Liver (tissue), 9 donors: Measurements from ENCODE around the gene ABHD2. TPM values are rescaled to one million over a fixed set of nuclear protein-coding genes. Genes with fewer than 3 reads are reported as not detected.

Experiments used
- DNase-seq: peaks from one replicate; pipeline ENCODE4 v3.0.0-alpha.2; 2017; ENCODE audit warnings: low spot score
- H3K27ac ChIP-seq, 2 donors: one replicate each; pipeline ENCODE4 v1.7.0; 2013; ENCODE audit warnings: inconsistent platforms in 2 of 2, low read length in 2 of 2, control low read depth in 1 of 2, low read depth in 1 of 2, mild to moderate bottlenecking in 1 of 2
- H3K27me3 ChIP-seq, 4 donors: one replicate each; pipeline versions ENCODE4 v1.6.1 to v1.7.0; 2013; ENCODE audit warnings: low read length in 3 of 4, inconsistent platforms in 1 of 4, mild to moderate bottlenecking in 1 of 4, moderate library complexity in 1 of 4; ENCODE audit not compliant: control insufficient read depth in 4 of 4, insufficient read depth in 4 of 4
- H3K36me3 ChIP-seq, 4 donors: one replicate each; pipeline versions ENCODE4 v1.6.1 to v1.7.0; 2013; ENCODE audit warnings: low read length in 3 of 4, mild to moderate bottlenecking in 3 of 4, low read depth in 1 of 4, moderate library complexity in 1 of 4; ENCODE audit not compliant: control insufficient read depth in 4 of 4, insufficient read depth in 3 of 4
- H3K4me1 ChIP-seq, 4 donors: one replicate each; pipeline versions ENCODE4 v1.6.1 to v1.7.0; 2013; ENCODE audit warnings: low read length in 3 of 4, mild to moderate bottlenecking in 3 of 4, moderate library complexity in 1 of 4; ENCODE audit not compliant: control insufficient read depth in 4 of 4, insufficient read depth in 4 of 4
- H3K4me3 ChIP-seq, 3 donors: one replicate each; pipeline versions ENCODE4 v1.6.1 to v1.7.0; 2013; ENCODE audit warnings: low read length in 3 of 3, control low read depth in 1 of 3, low read depth in 1 of 3, mild to moderate bottlenecking in 1 of 3
- H3K9ac ChIP-seq, 2 donors: one replicate each; pipeline ENCODE4 v1.7.0; 2013; ENCODE audit warnings: low read length in 2 of 2, mild to moderate bottlenecking in 2 of 2, moderate library complexity in 2 of 2, control low read depth in 1 of 2, low read depth in 1 of 2
- H3K9me3 ChIP-seq, 4 donors: one replicate each; pipeline versions ENCODE4 v1.6.1 to v1.7.0; 2013; ENCODE audit warnings: low read length in 3 of 4; ENCODE audit not compliant: control insufficient read depth in 4 of 4
- EGR1 ChIP-seq, 2 donors: IDR thresholded peaks; 2 replicates each; pipeline ENCODE4 v1.6.1; 2016 to 2018; ENCODE audit warnings: antibody characterized with exemption in 2 of 2, low read depth in 2 of 2
- FOXA1 ChIP-seq: IDR thresholded peaks from 2 replicates; pipeline ENCODE4 v1.6.1; 2016; ENCODE audit warnings: antibody characterized with exemption
- HNF4A ChIP-seq, 2 donors: conservative IDR thresholded peaks; 2 replicates each; pipeline ENCODE4 v1.6.1; 2016; ENCODE audit warnings: antibody characterized with exemption in 2 of 2, mild to moderate bottlenecking in 2 of 2
- HNF4G ChIP-seq: IDR thresholded peaks from 2 replicates; pipeline ENCODE4 v1.6.1; 2016; ENCODE audit warnings: antibody characterized with exemption
- JUND ChIP-seq, 2 donors: IDR thresholded peaks; 2 replicates each; pipeline ENCODE4 v1.6.1; 2016; ENCODE audit warnings: antibody characterized with exemption in 2 of 2
- RAD21 ChIP-seq, 2 donors: IDR thresholded peaks; 2 replicates each; pipeline ENCODE4 v1.6.1; 2016; ENCODE audit warnings: antibody characterized with exemption in 2 of 2, mild to moderate bottlenecking in 2 of 2
- RXRA ChIP-seq, 2 donors: IDR thresholded peaks; 2 replicates each; pipeline ENCODE4 v1.6.1; 2017 to 2018; ENCODE audit warnings: antibody characterized with exemption in 2 of 2, mild to moderate bottlenecking in 1 of 2
- SP1 ChIP-seq: IDR thresholded peaks from 2 replicates; pipeline ENCODE4 v1.6.1; 2018; ENCODE audit warnings: antibody characterized with exemption, mild to moderate bottlenecking
- TAF1 ChIP-seq: conservative IDR thresholded peaks from 2 replicates; pipeline ENCODE4 v1.6.1; 2016; ENCODE audit warnings: antibody characterized with exemption, mild to moderate bottlenecking
- YY1 ChIP-seq: IDR thresholded peaks from 2 replicates; pipeline ENCODE4 v1.6.1; 2016; ENCODE audit warnings: antibody characterized with exemption, mild to moderate bottlenecking
- WGBS: extraction: QIAGEN DNeasy Blood & Tissue Kit; methylation state at CpG from one replicate; pipeline ENCODE4 v1.1.7; 2013; 5-methylcytosine and 5-hydroxymethylcytosine counted together
- polyA plus RNA-seq, 2 donors: library from polyadenylated mRNA; stranded (reverse) in 1 of 2; unstranded in 1 of 2; fragments of 200-250 nt in 1 of 2; fragments of >200 nt in 1 of 2; fragmentation: Nextera tagmentation in 1 of 2; extraction: Ambion mirVana in 1 of 2; gene quantifications; one replicate each; pipeline versions ENCODE4 v1.2.1 to v1.2.3, GENCODE V29; 2013 to 2015
- total RNA-seq, 2 donors: library from RNA; depleted of rRNA; stranded (reverse); fragments of >200 nt; gene quantifications; one replicate each; pipeline ENCODE4 v1.2.3, GENCODE V29; 2014
- TF ChIP-seq, protein P1 (sequence below): IDR thresholded peaks from 2 replicates; pipeline ENCODE4 v1.6.1; 2016; ENCODE audit warnings: antibody characterized with exemption
- TF ChIP-seq, protein P2 (sequence below): fragments of 150-350 bp; IDR thresholded peaks from 2 replicates; pipeline ENCODE4 v1.5.1; 2017; ENCODE audit warnings: improper control_type of control experiment, low read depth, low read length; ENCODE audit not compliant: missing input control
- TF ChIP-seq, protein P3 (sequence below): IDR thresholded peaks from 2 replicates; pipeline ENCODE4 v1.6.1; 2016; ENCODE audit warnings: antibody characterized with exemption
- donor health status: healthy.
- donor health status: healthy.
- donor health status: healthy.
- donor health status: healthy.
- donor health status: healthy.

The ABHD2 gene
- total and polyA plus RNA-seq, 4 donors, result 34.6 to 663 (median 65.1) TPM

DNA sequence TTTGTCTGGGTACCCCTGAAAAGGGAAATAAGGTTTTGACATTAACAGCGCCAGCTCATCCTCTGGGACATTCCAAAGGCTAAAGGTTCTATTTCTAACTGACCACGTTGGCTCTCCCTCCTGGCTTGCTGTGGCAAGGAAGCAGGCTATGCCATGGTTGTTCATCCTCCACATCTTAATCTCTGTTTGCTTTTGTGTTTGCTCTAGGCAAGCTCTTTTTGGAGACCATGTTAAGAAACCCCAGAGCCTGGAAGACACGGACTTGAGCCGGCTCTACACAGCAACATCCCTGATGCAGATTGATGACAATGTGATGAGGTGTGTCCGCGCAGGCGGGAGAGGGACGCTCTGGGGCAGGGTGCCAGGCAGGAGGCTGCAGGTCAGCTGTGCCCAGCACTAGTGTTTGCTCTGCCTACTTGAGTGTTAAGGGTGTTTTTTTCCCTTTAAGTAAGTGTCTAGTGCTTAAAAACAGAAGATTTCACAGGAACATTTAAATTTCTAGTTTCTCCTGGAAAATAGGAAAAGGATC, 99.8 kb downstream of the ABHD2 start (continued):
- TF ChIP-seq, protein P1, sequence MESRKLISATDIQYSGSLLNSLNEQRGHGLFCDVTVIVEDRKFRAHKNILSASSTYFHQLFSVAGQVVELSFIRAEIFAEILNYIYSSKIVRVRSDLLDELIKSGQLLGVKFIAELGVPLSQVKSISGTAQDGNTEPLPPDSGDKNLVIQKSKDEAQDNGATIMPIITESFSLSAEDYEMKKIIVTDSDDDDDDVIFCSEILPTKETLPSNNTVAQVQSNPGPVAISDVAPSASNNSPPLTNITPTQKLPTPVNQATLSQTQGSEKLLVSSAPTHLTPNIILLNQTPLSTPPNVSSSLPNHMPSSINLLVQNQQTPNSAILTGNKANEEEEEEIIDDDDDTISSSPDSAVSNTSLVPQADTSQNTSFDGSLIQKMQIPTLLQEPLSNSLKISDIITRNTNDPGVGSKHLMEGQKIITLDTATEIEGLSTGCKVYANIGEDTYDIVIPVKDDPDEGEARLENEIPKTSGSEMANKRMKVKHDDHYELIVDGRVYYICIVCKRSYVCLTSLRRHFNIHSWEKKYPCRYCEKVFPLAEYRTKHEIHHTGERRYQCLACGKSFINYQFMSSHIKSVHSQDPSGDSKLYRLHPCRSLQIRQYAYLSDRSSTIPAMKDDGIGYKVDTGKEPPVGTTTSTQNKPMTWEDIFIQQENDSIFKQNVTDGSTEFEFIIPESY, result no peak
- no peak for TF ChIP-seq RAD21 (IDR thresholded peaks at IDR 0.05)
- no peak for TF ChIP-seq EGR1 (IDR thresholded peaks at IDR 0.05; ENCODE audit: low read depth in 2 of 2)
- TF ChIP-seq HNF4A (conservative IDR thresholded peaks at IDR 0.05), result peak; percentile 52 to 59
- no peak for TF ChIP-seq TAF1
- peak; percentile 12 for TF ChIP-seq SP1
- TF ChIP-seq, protein P2, sequence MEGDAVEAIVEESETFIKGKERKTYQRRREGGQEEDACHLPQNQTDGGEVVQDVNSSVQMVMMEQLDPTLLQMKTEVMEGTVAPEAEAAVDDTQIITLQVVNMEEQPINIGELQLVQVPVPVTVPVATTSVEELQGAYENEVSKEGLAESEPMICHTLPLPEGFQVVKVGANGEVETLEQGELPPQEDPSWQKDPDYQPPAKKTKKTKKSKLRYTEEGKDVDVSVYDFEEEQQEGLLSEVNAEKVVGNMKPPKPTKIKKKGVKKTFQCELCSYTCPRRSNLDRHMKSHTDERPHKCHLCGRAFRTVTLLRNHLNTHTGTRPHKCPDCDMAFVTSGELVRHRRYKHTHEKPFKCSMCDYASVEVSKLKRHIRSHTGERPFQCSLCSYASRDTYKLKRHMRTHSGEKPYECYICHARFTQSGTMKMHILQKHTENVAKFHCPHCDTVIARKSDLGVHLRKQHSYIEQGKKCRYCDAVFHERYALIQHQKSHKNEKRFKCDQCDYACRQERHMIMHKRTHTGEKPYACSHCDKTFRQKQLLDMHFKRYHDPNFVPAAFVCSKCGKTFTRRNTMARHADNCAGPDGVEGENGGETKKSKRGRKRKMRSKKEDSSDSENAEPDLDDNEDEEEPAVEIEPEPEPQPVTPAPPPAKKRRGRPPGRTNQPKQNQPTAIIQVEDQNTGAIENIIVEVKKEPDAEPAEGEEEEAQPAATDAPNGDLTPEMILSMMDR, result no peak
- no peak for TF ChIP-seq HNF4G
- no peak for TF ChIP-seq YY1

DNA sequence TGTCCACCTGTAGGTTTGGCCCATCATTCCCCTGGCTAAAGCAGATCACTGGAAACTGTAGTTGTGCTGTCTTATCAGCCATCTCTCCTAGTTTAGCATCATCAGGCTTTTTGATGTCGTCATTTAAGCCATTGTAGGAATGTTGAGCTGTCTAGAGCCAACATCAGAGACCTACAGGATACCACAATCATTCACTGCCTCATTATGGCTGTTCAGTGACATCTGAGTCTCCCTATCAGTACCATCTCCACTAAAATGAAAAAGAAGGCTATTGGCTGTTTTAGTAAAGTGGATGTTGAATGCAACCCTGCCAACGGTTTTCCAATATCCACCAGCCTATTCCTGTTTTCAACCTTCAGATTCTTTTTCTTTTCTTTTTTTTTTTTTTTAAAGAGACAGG, 103.9 kb downstream of the ABHD2 start:
- TF ChIP-seq, protein P2, result no peak
- TF ChIP-seq TAF1 (no peak), EGR1 (IDR thresholded peaks at IDR 0.05; ENCODE audit: low read depth in 2 of 2) (no peak), RXRA (IDR thresholded peaks at IDR 0.05) (no peak)
- WGBS, result 72% methylated on average over 2 of the region's 2 CpGs
- H3K36me3 ChIP-seq, result peaks cover 18 to 91% (median 82%) of the 10 kb centered on the region in 4 donors
- no peak for DNase-seq
- H3K4me1 ChIP-seq, result peaks cover 0 to 6% (median 3%) of the 10 kb centered on the region in 4 donors
- no peak overlapping the region for H3K9ac ChIP-seq
- H3K27me3 ChIP-seq, result no peaks in the 10 kb centered on the region
- no peak overlapping the region for H3K4me3 ChIP-seq
- no peak overlapping the region for H3K27ac ChIP-seq
- no peaks in the 10 kb centered on the region for H3K9me3 ChIP-seq

DNA sequence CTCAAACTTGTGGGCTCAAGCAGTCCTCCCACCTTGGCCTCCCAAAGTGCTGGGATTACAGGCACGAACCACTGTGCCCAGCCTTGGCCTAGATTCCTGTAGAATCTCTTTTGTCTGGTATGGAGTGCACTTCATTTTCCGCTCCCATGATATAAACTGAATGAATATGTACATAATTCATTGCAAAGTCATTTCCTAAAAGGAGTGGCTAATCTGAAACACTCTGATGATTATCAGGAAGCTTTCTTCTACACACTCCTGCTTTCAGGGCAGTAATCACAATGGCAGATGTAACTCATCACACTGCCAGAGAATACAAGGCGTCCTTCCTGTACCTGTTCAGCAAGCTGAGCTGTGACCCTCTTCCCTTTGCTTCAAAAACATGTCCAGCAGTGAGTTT, 104.5 kb downstream of the ABHD2 start:
- H3K9me3 ChIP-seq, result no peaks in the 10 kb centered on the region
- H3K27me3 ChIP-seq, result no peaks in the 10 kb centered on the region
- peaks cover 18 to 94% (median 82%) of the 10 kb centered on the region in 4 donors for H3K36me3 ChIP-seq
- 95% methylated on average over 3 of the region's 3 CpGs for WGBS
- peaks cover 0 to 2% (median under 1%) of the 10 kb centered on the region in 4 donors for H3K4me1 ChIP-seq
- TF ChIP-seq, protein P3, sequence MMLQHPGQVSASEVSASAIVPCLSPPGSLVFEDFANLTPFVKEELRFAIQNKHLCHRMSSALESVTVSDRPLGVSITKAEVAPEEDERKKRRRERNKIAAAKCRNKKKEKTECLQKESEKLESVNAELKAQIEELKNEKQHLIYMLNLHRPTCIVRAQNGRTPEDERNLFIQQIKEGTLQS, result no peak
- TF ChIP-seq SP1 (no peak), HNF4G (no peak), HNF4A (conservative IDR thresholded peaks at IDR 0.05) (no peak), RAD21 (IDR thresholded peaks at IDR 0.05) (no peak), JUND (IDR thresholded peaks at IDR 0.05) (no peak), FOXA1 (no peak), EGR1 (IDR thresholded peaks at IDR 0.05; ENCODE audit: low read depth in 2 of 2) (no peak)
- TF ChIP-seq, protein P2, result no peak
- no peak overlapping the region for H3K27ac ChIP-seq
- H3K9ac ChIP-seq, result no peak overlapping the region
- no peak overlapping the region for H3K4me3 ChIP-seq
- no peak for DNase-seq
